ENCODE data around the gene NUDT1.

The NUDT1 gene

GRCh38 chr7:2271273-2272026 lies 29.4 kb downstream of the NUDT1 start:
- DNase-seq: no peak

GRCh38 chr7:2272031-2272430 lies 30.0 kb downstream of the NUDT1 start:
- DNase-seq: no peak

DNA sequence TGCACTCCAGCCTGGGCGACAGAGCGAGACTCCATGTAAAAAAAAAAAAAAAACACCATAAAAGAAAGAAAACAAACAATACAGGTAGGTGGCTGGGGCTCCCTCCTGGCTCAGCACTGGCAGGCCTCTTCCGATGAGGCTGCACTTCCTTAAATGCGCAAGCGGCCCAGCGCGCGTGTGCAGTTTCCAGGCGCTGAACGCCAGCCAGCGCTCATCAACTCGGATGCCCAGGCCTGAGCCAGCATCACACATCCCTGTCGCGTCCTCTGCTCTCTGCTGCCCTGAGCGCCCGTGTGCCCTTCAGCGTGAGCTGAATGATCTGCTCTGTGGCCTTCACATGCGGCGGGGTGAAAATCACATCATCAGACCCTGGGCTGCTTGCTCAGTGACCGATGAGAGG lies 31.8 kb downstream of the NUDT1 start:
- no peak for DNase-seq

DNA sequence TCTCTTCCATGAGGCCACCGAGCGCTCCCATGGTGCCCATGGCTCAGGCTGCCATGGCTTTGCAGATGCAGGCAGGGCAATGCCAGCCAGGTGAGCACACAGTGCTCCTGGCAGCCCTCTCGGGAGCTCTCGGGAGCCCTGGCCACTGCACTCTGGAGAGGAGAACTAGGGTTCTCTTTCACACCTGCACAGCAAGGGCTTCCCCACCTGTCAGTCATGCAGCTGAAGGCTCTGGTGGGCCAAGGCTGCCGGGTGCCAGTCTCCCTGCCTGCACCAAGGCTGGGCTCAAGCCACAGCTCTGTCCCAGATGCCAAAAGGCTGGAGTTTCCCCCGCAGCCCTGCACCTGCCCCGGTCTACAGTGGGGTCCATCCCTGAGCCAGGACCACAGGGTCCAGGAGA lies 32.6 kb downstream of the NUDT1 start:
- DNase-seq: no peak

DNA sequence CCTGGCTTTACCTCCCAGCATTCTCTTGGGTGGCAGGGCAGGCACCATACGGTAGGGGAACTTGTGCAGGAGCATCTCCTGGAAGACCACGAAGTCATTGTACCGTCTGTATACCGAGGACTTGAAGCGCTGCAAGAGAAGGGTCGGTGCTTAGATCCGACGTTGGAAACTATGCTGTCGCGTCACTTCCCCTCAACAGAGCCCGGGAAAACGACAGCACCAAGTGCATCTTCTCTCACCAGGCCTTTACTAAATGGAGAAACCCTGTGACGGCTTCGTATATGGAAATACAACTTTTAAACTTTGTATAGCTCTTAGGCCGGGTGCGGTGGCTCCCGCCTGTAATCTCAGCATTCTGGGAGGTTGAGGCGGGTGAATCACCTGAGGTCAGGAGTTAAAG lies 33.1 kb downstream of the NUDT1 start:
- DNase-seq: no peak

- no peak for DNase-seq
Observed at GRCh38 chr7:2276107-2276506, 34.1 kb downstream of the NUDT1 start.

DNA sequence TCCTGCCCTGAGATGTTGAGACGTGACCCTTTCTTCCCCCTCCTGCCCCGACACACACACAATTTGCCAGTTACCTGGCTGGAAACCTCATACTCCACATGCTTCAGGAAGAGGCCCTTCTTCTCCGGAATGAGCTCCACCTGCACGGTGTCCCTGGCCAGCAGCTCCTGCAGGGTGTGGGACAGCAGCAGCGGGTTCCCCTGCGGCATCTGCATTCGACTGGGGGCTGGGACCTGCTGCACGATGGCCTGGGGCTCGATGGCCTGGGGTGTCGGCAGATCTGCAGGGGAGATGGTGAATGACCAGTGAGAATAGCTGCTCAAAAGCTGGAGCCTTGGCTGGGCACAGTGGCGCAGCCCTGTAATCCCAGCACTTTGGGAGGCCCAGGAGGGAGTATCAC lies 36.0 kb downstream of the NUDT1 start:
- DNase-seq: no peak

GRCh38 chr7:2279896-2280295 lies 37.9 kb downstream of the NUDT1 start:
- no peak for DNase-seq

GRCh38 chr7:2280424-2280823 lies 38.4 kb downstream of the NUDT1 start:
- no peak for DNase-seq

DNA sequence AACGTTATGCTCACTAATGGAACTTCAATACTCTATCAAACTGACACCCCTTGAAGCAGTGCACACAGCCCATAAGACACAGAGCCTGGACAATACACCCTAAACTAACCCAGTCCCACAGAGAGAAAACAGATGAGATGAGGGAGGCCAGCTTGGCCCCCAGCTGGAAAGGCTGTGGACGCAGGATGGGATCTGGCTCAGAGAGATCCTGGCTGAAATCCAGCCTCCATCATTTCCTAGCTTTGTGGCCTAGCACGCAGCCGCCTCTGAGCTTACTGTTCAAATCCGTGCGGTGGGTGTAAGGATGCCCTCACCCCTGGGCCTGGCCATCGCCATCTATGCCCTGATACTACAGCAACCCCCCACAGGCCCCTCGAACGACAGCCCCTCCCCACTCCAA lies 39.5 kb downstream of the NUDT1 start:
- no peak for DNase-seq

- DNase-seq: no peak
Observed at GRCh38 chr7:2282185-2282751, 40.2 kb downstream of the NUDT1 start.

- no peak for DNase-seq
Observed at GRCh38 chr7:2283074-2283473, 41.0 kb downstream of the NUDT1 start.

DNA sequence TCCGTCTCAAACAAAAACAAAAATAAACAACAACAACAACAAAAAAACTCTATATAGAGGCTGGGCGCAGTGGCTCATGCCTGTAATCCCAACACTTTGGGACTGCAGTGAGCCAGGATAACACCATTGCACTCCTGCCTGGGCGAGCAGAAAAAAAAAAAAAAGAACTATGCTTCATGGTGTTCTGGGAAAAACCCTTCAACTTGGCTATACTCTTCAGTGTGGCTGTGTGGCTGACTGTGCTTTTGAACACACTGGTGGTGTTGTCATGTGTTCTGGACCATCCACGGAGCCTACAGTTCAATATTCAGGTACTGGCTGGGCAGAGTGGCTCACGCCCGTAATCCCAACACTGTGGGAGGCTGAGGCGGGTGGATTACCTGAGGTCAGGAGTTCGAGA lies 45.7 kb downstream of the NUDT1 start:
- DNase-seq: no peak

DNA sequence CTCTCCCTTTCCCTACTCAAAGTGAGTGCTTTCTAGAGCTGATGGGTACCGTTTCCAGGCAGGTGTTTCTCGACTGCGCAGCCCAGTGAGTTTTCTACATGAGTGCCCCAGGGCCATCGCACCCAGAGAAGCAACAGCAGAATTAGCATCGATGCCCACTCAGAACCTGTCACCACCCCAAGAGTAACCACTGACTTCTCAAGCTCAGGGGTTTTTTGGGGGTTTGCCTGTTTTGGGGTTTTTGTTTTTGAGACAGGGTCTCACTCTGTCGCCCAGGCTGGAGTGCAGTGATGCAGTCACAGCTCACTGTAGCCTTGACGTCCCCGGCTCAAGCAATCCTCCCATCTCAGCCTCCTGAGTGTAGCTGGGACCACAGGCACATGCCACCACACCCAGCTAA lies 46.5 kb downstream of the NUDT1 start:
- no peak for DNase-seq

GRCh38 chr7:2289111-2289586 lies 47.1 kb downstream of the NUDT1 start:
- no peak for DNase-seq

DNA sequence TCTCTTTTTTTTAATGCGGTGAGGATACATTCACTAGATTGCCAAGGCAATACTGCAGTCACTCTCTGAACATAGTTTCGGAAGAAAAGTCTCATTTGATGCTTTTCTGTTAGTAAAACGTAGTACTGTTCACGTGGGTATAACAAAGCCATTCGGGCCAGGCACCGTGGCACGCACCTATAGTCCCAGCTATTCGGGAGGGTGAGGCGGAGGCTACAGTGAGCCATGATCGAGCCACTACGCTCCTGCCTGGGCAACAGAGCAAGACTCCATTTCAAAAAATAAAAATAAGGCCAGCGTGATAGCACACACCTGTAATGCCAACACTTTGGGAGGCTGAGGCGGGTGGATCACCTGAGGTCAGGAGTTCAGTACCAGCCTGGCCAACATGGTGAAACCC lies 47.6 kb downstream of the NUDT1 start:
- no peak for DNase-seq

- DNase-seq: no peak
Observed at GRCh38 chr7:2290877-2291276, 48.9 kb downstream of the NUDT1 start.

DNA sequence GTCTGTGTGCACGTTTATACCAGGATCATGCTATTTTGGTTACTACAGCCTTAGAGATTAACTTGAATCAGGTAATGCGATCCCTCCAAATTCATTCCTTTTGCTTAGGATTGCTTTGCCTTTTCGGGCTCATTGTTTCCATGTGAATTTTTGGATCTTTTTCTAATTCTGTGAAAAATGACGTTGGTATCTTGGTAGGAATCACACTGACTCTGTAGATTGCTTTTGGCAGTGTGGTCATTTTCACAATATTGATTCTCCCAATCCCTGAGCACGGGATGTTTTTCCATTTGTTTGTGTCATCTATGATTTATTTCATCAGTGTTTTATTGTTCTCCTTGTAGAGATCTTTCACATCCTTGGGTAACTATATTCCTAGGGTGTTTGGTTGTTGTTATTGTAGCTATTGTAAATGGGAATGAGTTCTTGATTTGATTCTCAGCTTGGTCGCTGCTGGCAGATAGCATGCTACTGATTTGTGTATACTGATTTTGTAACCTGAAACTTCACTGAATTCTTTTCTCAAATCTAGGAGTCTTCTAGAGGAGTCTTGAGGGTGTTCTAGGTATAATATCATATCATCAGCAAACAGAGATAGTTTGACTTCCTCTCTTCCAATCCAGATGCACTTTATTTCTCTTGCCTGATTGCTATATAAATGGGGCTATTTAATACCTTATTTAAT lies 54.1 kb downstream of the NUDT1 start:
- no peak for DNase-seq

DNA sequence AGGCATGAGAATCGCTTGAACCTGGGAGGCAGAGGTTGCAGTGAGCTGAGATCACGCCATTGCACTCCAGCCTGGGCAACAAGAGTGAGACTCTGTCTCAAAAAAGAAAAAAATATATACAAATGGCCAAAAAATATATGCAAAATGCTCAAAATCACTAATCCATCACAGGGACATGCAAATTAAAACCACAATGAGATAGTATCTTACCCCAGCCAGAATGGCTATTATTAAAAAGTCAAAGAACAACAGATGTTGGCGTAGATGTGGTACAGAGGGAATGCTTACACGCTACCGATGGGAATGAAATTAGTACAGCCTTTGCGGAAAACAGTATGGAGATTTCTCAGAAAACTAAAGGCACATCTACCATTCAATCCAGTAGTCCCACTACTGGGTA lies 54.8 kb downstream of the NUDT1 start:
- DNase-seq: no peak

GRCh38 chr7:2299131-2299829 lies 57.3 kb downstream of the NUDT1 start:
- DNase-seq: no peak

DNA sequence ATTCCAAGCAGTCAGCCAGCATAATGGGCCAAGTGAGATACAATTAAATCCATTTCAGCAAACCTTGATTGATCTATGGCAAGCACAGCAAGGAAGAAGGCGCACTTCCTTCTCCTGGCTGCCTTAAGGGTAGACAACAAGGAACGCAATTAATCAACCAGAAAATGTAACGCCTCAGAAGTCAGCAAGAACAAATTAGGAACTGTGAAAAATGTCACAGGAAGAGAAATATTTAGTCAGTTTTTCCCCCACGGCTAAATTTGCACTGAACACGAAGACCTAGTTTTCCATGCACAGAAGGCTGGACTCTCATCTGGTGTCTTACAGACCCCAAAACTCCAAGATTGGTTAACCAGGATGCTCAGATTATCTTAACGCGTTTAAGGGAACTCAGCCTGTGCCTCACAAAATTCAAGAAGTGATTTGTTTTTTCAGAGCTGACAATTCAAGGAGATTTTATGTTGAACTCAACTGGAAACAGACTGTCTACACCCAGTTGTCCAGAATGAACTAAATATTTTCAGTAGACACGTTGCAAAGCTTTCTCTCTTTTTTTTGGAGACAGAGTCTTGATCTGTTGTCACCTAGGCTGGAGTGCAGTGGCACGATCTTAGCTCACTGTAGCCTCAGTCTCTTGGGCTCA lies 58.0 kb downstream of the NUDT1 start:
- no peak for DNase-seq

All from NCI-H69 (cell line).